Upper lobe of left lung (tissue), 4 donors: ENCODE data around the gene ATP6V1G2.

ENCODE experiments used
- CTCF ChIP-seq, 6 experiments: fragments of 450-650 bp in 4 of 6; fragments of 200-600 bp in 2 of 6; sonication (generic) in 2 of 6; IDR thresholded peaks; one replicate each; pipeline ENCODE4 v1.5.1; 2016 to 2019; ENCODE audit warnings: antibody characterized with exemption in 6 of 6
- POLR2A ChIP-seq, 4 donors: fragments of 450-650 bp; IDR thresholded peaks; one replicate each; pipeline ENCODE4 v1.5.1; 2016 to 2017; ENCODE audit warnings: antibody characterized with exemption in 4 of 4, mild to moderate bottlenecking in 2 of 4

- no peak for TF ChIP-seq CTCF (IDR thresholded peaks at IDR 0.05)
- TF ChIP-seq POLR2A (IDR thresholded peaks at IDR 0.05): no peak
These were observed 5.8 kb downstream of the ATP6V1G2 start for GRCh38 chr6:31540640-31541039.
